AG04449 (cell line): ENCODE data around the gene BACE1-AS.
"Not testable (repeated sequence)": the region's sequence is repeated elsewhere in the genome, so short reads cannot be mapped to it uniquely, and the experiment has no call there.

Source experiments
- CTCF ChIA-PET: fragments of 350-600 bp; formaldehyde crosslinking; extraction: SDS; loops from one replicate; lab custom pipeline; 2021; ENCODE audit warnings: antibody characterized with exemption; lab: Yijun Ruan, JAX
- POLR2A ChIA-PET: fragments of 400-600, 350-600 bp; formaldehyde crosslinking; extraction: SDS; loops from one replicate; lab custom pipeline; 2020; ENCODE audit warnings: antibody characterized with exemption, inconsistent platforms; lab: Yijun Ruan, JAX
- DNase-seq: peaks from one replicate; pipeline ENCODE4 v3.0.0-alpha.2; 2010; ENCODE audit warnings: low read depth, low spot score
- H3K4me3 ChIP-seq: 2 replicates; pipeline ENCODE4 v1.5.1; 2011; ENCODE audit warnings: low read depth, mild to moderate bottlenecking, control low read depth, low read length
- CTCF ChIP-seq: IDR thresholded peaks from one replicate; pipeline ENCODE4 v1.5.1; 2011; ENCODE audit warnings: mild to moderate bottlenecking, moderate library complexity, low read length, control low read depth, inconsistent platforms; ENCODE audit not compliant: insufficient read depth; ENCODE audit errors: missing control alignments

The BACE1-AS gene

GRCh38 chr11:117319214-117319840 lies 28.2 kb downstream of the BACE1-AS start:
- no peak overlapping the region for H3K4me3 ChIP-seq
- peak; percentile 57 for DNase-seq
- POLR2A ChIA-PET, result interaction anchor here (0.8 kb wide), 1 partner anchor 8 kb away, joined by 3 read pairs; the partner anchor contains the start of gene CEP164

GRCh38 chr11:117327255-117327566 lies 36.1 kb downstream of the BACE1-AS start:
- CTCF ChIA-PET, result interaction anchor here (0.7 to 3.0 kb wide), 4 partner anchors 11 to 101 kb away, joined by 3 to 9 read pairs (median 4); partner anchors contain the start of genes BACE1 and PCSK7
- peak overlapping the region; percentile 85 for H3K4me3 ChIP-seq
- not testable (repeated sequence) for DNase-seq
- POLR2A ChIA-PET, result interaction anchor here (0.5 to 1.7 kb wide), 6 partner anchors 8 to 105 kb away, joined by 3 to 9 read pairs (median 4); no protein-coding TSS in a partner anchor

More at GRCh38 chr11:117319214-117319840, 28.2 kb downstream of the BACE1-AS start:
- TF ChIP-seq CTCF, result no peak
- CTCF ChIA-PET, result interaction anchor here (0.8 to 2.1 kb wide), 3 partner anchors 80 to 92 kb away, joined by 3 to 5 read pairs (median 4); no protein-coding TSS in a partner anchor

- DNase-seq, result peak; percentile 82
- POLR2A ChIA-PET, result interaction anchor here (0.5 to 1.7 kb wide), 11 partner anchors 9 to 106 kb away, joined by 3 to 9 read pairs (median 3); no protein-coding TSS in a partner anchor
- peak within 1 kb of the TSS; percentile 85 for H3K4me3 ChIP-seq
- TF ChIP-seq CTCF, result no peak
- CTCF ChIA-PET, result interaction anchor here (1.0 to 3.0 kb wide), 6 partner anchors 11 to 102 kb away, joined by 3 to 9 read pairs (median 5); partner anchors contain the start of genes BACE1 and PCSK7
These were observed 36.6 kb downstream of the BACE1-AS start, which contains the start of gene CEP164 for GRCh38 chr11:117327567-117328374. Gene CEP164 (plus strand): TSS chr11:117327854. CDS start chr11:117338587, 10,733 bp downstream.

- DNase-seq, result no peak
- peak overlapping the region; percentile 85 for H3K4me3 ChIP-seq
- ChIA-PET POLR2A (interaction anchor here (0.9 to 1.7 kb wide), 9 partner anchors 8 to 107 kb away, joined by 3 to 9 read pairs (median 3); no protein-coding TSS in a partner anchor), CTCF (interaction anchor here (1.0 to 2.0 kb wide), 8 partner anchors 10 to 487 kb away, joined by 3 to 6 read pairs (median 5); partner anchors contain the start of genes BACE1 and PCSK7)
- TF ChIP-seq CTCF, result no peak
These were observed 37.3 kb downstream of the BACE1-AS start for GRCh38 chr11:117328375-117329010.

- POLR2A ChIA-PET, result interaction anchor here (0.7 kb wide), 1 partner anchor 1052 kb away, joined by 4 read pairs; no protein-coding TSS in a partner anchor
- CTCF ChIA-PET, result interaction anchor here (1.8 kb wide), 1 partner anchor 16 kb away, joined by 5 read pairs; the partner anchor contains the start of gene BACE1
- DNase-seq, result no peak
- H3K4me3 ChIP-seq, result no peak overlapping the region
- TF ChIP-seq CTCF, result no peak
These were observed 41.7 kb downstream of the BACE1-AS start for GRCh38 chr11:117332843-117333242.

GRCh38 chr11:117333917-117334316 lies 42.8 kb downstream of the BACE1-AS start:
- POLR2A ChIA-PET, result no interaction called here
- CTCF ChIA-PET, result no interaction called here
- no peak for TF ChIP-seq CTCF

More at GRCh38 chr11:117333917-117334316, 42.8 kb downstream of the BACE1-AS start:
- DNase-seq, result no peak
- no peak overlapping the region for H3K4me3 ChIP-seq
